Mucosa of descending colon (tissue), 3 donors: ENCODE data around the gene FAM110D. TPM values are rescaled to one million over a fixed set of nuclear protein-coding genes. Genes with fewer than 3 reads are reported as not detected.
A peak's percentile ranks its signal among the peaks of the same experiment; 100 is the strongest.

Experiments used
- ATAC-seq: fragments of 200-7000 bp; cut with Tn5 transposase; one replicate; pipeline ENCODE4 v1.9.1; 2020; ENCODE audit warnings: mild to moderate bottlenecking, moderate library complexity
- DNase-seq, 3 donors: peaks; one replicate each; pipeline ENCODE4 v3.0.0-alpha.2; 2020
- H3K36me3 ChIP-seq: fragments of 200-600 bp; one replicate; pipeline ENCODE4 v1.8.0; 2021; ENCODE audit warnings: low read depth, mild to moderate bottlenecking
- H3K4me1 ChIP-seq: fragments of 200-600 bp; one replicate; pipeline ENCODE4 v1.8.0; 2021; ENCODE audit warnings: low read depth, mild to moderate bottlenecking
- H3K4me3 ChIP-seq: fragments of 200-600 bp; one replicate; pipeline ENCODE4 v1.8.0; 2021; ENCODE audit warnings: mild to moderate bottlenecking
- H3K9me3 ChIP-seq: fragments of 200-600 bp; one replicate; pipeline ENCODE4 v1.8.0; 2021; ENCODE audit warnings: mild to moderate bottlenecking
- intact Hi-C, 2 donors: fragments of 100-400 bp; cut with DNase I in 1 of 2; cut with micrococcal nuclease in 1 of 2; formaldehyde crosslinking; loops; one replicate each; pipeline versions ENCODE4 v1.11.0 to v1.11.1; 2022; cut with DNase I, micrococcal nuclease
- total RNA-seq, 3 donors: library from RNA; stranded (reverse); fragmentation: NEBNext Ultra II Directional in 2 of 3; extraction: Animal tissue kit (Norgen Biotek cat#: 25700) in 2 of 3; gene quantifications; one replicate each; pipeline versions ENCODE4 v1.2.1 to v1.2.4, GENCODE V29; 2021 to 2023
- TF ChIP-seq, protein P1 (sequence below): fragments of 200-600 bp; IDR thresholded peaks from one replicate; pipeline ENCODE4 v1.8.0; 2022; ENCODE audit warnings: antibody characterized with exemption, mild to moderate bottlenecking
- donor health status: DM: no; HTN: no; CAD: no; lungs with moderate emphysema.
- donor health status: DM: no; HTN: no; CAD: no.
- donor health status: DM: no; HTN: yes; CAD: no.

The FAM110D gene
- total RNA-seq, 3 donors from 2014 or later, result 0.78 to 1.5 (median 1.5) TPM

DNA sequence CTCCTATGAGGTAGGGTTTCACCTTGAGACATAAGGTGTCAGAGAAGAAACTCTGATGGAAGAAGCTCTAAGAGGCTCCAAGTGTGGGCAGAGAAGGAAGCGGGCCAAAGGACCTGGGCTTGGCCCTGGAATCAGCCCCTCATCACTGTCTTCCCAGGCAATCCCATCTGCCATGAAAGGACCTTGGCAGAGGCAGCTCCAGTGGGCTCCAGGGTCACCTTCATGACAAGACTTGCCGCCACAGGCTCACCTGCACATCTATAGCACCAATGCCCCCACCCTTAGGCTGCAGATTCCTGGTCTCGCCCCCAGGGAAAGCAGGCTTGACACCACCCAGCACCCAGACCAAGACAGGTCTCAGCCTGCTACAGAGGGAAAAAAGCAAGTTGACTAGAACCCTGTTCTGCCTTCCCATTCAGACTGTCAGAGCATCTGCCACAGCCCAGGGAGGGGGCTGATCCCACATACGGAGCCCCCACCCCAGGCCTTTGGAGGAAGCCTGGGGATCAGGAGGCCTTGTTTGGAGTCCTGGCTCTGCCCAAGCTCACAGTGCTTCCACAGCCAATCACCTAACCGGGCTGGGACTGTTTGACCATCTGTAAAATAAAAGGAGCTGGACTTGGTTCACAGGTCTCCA is 490 bp upstream of the FAM110D start:
- DNase-seq (no peak), ATAC-seq (no peak)
- Histone ChIP-seq H3K4me1 (peaks cover 12% of the 10 kb centered on the region), H3K9me3 (no peaks in the 10 kb centered on the region), H3K36me3 (no peaks in the 10 kb centered on the region), H3K4me3 (no peak overlapping the region)
- TF ChIP-seq, protein P1, sequence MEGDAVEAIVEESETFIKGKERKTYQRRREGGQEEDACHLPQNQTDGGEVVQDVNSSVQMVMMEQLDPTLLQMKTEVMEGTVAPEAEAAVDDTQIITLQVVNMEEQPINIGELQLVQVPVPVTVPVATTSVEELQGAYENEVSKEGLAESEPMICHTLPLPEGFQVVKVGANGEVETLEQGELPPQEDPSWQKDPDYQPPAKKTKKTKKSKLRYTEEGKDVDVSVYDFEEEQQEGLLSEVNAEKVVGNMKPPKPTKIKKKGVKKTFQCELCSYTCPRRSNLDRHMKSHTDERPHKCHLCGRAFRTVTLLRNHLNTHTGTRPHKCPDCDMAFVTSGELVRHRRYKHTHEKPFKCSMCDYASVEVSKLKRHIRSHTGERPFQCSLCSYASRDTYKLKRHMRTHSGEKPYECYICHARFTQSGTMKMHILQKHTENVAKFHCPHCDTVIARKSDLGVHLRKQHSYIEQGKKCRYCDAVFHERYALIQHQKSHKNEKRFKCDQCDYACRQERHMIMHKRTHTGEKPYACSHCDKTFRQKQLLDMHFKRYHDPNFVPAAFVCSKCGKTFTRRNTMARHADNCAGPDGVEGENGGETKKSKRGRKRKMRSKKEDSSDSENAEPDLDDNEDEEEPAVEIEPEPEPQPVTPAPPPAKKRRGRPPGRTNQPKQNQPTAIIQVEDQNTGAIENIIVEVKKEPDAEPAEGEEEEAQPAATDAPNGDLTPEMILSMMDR, result no peak
- intact Hi-C loops, result no loop called here

DNA sequence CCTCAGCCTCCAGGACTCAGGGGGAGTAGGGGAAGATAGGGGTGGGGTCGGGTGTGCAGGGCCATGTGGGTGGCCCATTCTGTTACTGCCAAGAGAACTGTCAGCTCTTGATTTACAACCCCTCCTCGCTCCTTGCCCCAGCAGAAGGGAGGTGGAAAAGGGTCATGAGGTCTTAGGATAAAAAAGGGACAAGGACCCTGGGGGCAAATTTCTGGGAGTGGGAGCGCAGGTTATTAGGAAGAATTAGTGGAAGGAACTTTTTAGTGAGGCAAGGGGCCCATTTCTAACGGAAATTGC is 812 bp downstream of the FAM110D start:
- Histone ChIP-seq H3K9me3 (no peaks in the 10 kb centered on the region), H3K36me3 (no peaks in the 10 kb centered on the region), H3K4me3 (no peak overlapping the region), H3K4me1 (peaks cover 12% of the 10 kb centered on the region)
- TF ChIP-seq, protein P1, result no peak
- intact Hi-C loops, result no loop called here
- no peak for ATAC-seq
- no peak for DNase-seq

DNA sequence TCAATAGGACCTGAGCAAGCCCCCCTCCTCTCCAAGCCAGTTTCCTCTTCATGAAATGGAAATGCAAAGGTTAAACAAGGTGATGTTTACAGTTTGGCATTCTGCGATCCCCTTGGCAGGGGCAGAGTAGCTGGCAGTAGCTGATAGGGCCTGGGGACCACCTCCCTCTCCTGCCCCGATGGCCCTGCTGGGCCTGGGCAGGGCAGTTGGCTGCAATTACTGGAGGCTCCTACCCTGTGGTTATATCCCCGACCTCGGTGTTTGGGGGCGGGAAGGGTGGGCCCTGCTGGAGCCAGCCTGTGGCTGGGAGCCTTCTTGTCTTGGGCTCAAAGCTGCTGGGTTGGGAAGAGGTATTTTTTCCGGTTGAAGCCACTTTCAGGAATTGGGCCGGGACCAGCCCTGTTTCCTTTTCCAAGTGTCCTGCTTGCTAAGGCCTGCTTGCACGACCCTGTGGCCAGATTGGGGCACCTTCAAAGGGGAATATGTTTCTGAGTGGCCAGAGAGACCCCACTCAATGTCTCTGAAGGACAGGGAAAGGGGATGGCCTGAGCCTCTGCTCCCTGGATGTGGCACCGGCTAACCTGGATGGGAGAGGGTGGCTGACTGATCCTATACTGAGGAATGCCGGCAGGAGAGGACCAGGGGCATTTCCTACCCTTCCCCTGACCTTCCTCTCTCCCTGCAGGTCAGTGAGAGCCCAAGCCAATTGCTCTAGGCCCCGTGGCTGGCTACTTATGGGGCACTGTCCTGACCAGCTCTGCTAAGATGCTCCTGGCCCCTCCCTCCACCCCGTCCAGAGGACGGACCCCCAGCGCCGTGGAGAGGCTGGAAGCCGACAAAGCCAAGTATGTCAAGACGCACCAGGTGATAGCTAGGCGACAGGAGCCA is 1.9 kb downstream of the FAM110D start:
- Histone ChIP-seq H3K36me3 (no peaks in the 10 kb centered on the region), H3K4me1 (peaks cover 12% of the 10 kb centered on the region), H3K9me3 (no peaks in the 10 kb centered on the region), H3K4me3 (no peak overlapping the region)
- TF ChIP-seq, protein P1, result no peak
- no peak for ATAC-seq
- intact Hi-C loops, result no loop called here
- DNase-seq, result no peak

DNA sequence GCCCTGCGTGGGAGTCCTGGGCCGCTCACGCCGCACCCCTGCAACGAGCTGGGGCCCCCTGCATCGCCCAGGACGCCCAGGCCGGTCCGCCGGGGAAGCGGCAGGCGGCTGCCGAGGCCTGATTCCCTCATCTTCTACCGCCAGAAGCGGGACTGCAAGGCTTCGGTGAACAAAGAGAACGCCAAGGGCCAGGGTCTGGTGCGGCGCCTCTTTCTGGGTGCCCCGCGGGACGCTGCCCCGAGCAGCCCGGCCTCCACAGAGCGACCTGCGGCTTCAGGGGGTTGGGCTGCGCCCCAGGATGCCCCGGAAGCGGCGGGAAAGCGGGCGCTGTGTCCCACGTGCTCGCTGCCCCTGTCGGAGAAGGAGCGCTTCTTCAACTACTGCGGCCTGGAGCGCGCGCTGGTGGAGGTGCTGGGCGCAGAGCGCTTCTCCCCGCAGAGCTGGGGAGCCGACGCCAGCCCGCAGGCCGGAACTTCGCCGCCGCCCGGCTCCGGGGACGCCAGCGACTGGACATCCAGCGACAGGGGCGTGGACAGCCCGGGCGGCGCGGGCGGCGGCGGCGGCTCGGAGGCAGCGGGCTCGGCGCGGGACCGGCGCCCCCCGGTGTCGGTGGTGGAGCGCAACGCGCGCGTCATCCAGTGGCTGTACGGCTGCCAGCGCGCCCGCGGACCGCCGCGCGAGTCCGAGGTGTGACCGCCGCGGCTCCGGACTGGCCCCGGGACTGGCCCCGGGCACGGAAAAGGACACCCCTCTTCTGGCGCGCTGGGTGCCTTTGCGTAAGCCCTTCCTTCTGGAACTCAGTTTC is 2.7 kb downstream of the FAM110D start:
- Histone ChIP-seq H3K4me3 (no peak overlapping the region), H3K9me3 (no peaks in the 10 kb centered on the region), H3K4me1 (peaks cover 12% of the 10 kb centered on the region), H3K36me3 (no peaks in the 10 kb centered on the region)
- intact Hi-C loops, result no loop called here
- ATAC-seq, result peak; percentile 69
- TF ChIP-seq, protein P1, result peak; percentile 13
- peak in 2 of 3 donors; percentile 43 to 71 for DNase-seq

DNA sequence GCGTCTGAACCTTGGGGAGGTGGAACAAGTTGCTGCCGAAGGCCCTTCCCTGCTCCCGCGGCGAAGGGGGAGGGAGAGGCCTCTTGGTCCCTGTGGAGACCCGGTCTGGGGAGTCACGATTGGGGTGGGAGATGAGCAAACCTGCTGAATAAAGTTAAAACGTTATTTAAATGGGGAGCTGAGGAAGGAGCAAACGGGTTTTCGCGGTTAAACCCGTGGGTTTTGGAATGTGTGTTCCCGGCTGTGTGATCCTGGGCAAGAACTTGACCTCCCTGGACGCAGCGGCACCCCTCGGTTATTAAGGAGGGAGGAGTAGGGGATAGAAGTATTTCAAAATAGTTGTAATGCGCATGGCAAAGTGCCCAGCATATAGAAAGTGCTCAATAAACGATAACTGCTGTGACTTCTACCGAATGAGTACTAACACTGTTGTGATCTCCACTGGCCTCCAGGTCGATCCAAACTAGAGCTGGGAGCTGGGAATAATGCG is 3.4 kb downstream of the FAM110D start:
- intact Hi-C loops, result no loop called here
- peaks cover 12% of the 10 kb centered on the region for H3K4me1 ChIP-seq
- no peaks in the 10 kb centered on the region for H3K36me3 ChIP-seq
- DNase-seq (no peak), ATAC-seq (no peak)
- TF ChIP-seq, protein P1, result no peak
- H3K9me3 ChIP-seq, result no peaks in the 10 kb centered on the region
- no peak overlapping the region for H3K4me3 ChIP-seq
